ENCODE measurements around the gene ARHGAP10.

Gene ARHGAP10

GRCh38 chr4:148030193-148030873 is 298.4 kb downstream of the ARHGAP10 start:
- no peak for FAIRE-seq
- no peak for DNase-seq (ENCODE audit: insufficient read length, low spot score)
- no peak for TF ChIP-seq CTCF (IDR thresholded peaks at IDR 0.05; ENCODE audit: insufficient read depth, missing control alignments)

GRCh38 chr4:148034813-148035212 is 302.9 kb downstream of the ARHGAP10 start:
- DNase-seq (ENCODE audit: insufficient read length, low spot score): no peak
- TF ChIP-seq CTCF (IDR thresholded peaks at IDR 0.05; ENCODE audit: insufficient read depth, missing control alignments): no peak
- FAIRE-seq: no peak

GRCh38 chr4:148041606-148042329 is 309.9 kb downstream of the ARHGAP10 start:
- DNase-seq (ENCODE audit: insufficient read length, low spot score) (no peak), FAIRE-seq (no peak)
- no peak for TF ChIP-seq CTCF (IDR thresholded peaks at IDR 0.05; ENCODE audit: insufficient read depth, missing control alignments)

GRCh38 chr4:148044089-148044911 is 312.4 kb downstream of the ARHGAP10 start:
- TF ChIP-seq CTCF (IDR thresholded peaks at IDR 0.05; ENCODE audit: insufficient read depth, missing control alignments): no peak
- no peak for DNase-seq (ENCODE audit: insufficient read length, low spot score)
- FAIRE-seq: no peak

GRCh38 chr4:148044912-148045352 is 313.0 kb downstream of the ARHGAP10 start:
- no peak for TF ChIP-seq CTCF (IDR thresholded peaks at IDR 0.05; ENCODE audit: insufficient read depth, missing control alignments)
- DNase-seq (ENCODE audit: insufficient read length, low spot score) (no peak), FAIRE-seq (no peak)

- DNase-seq (ENCODE audit: insufficient read length, low spot score) (no peak), FAIRE-seq (no peak)
- TF ChIP-seq CTCF (IDR thresholded peaks at IDR 0.05; ENCODE audit: insufficient read depth, missing control alignments): no peak
These were observed 316.7 kb downstream of the ARHGAP10 start for GRCh38 chr4:148048598-148048997.

All from D721Med (cell line).